IPS-11a (cell line): ENCODE results near the gene GORAB.

Experiments used
- H3K4me3 ChIP-seq: one replicate; pipeline ENCODE4 v1.5.1; 2013; ENCODE audit warnings: low read depth, low read length, control low read depth

Gene GORAB

GRCh38 chr1:170537798-170538503, 6.0 kb downstream of the GORAB start:
- no peak overlapping the region for H3K4me3 ChIP-seq

GRCh38 chr1:170538687-170539086, 6.7 kb downstream of the GORAB start:
- H3K4me3 ChIP-seq: no peak overlapping the region

- H3K4me3 ChIP-seq: no peak overlapping the region
Measured at GRCh38 chr1:170539154-170539553, 7.2 kb downstream of the GORAB start.

GRCh38 chr1:170544624-170545023, 12.7 kb downstream of the GORAB start:
- H3K4me3 ChIP-seq: no peak overlapping the region

GRCh38 chr1:170545476-170545875, 13.5 kb downstream of the GORAB start:
- H3K4me3 ChIP-seq: no peak overlapping the region

- no peak overlapping the region for H3K4me3 ChIP-seq
Measured at GRCh38 chr1:170547255-170547654, 15.3 kb downstream of the GORAB start.

- H3K4me3 ChIP-seq: no peak overlapping the region
Measured at GRCh38 chr1:170548497-170548896, 16.5 kb downstream of the GORAB start.

GRCh38 chr1:170555370-170555769, 23.4 kb downstream of the GORAB start:
- no peak overlapping the region for H3K4me3 ChIP-seq

GRCh38 chr1:170556917-170557316, 25.0 kb downstream of the GORAB start:
- no peak overlapping the region for H3K4me3 ChIP-seq

- no peak overlapping the region for H3K4me3 ChIP-seq
Measured at GRCh38 chr1:170558731-170559130, 26.8 kb downstream of the GORAB start.

GRCh38 chr1:170559166-170559565, 27.2 kb downstream of the GORAB start:
- H3K4me3 ChIP-seq: no peak overlapping the region

GRCh38 chr1:170560681-170561285, 28.8 kb downstream of the GORAB start:
- no peak overlapping the region for H3K4me3 ChIP-seq

GRCh38 chr1:170562646-170563338, 30.8 kb downstream of the GORAB start:
- no peak overlapping the region for H3K4me3 ChIP-seq

- H3K4me3 ChIP-seq: no peak overlapping the region
Measured at GRCh38 chr1:170567214-170567613, 35.2 kb downstream of the GORAB start.

- H3K4me3 ChIP-seq: no peak overlapping the region
Measured at GRCh38 chr1:170568197-170568596, 36.2 kb downstream of the GORAB start.

- H3K4me3 ChIP-seq: no peak overlapping the region
Measured at GRCh38 chr1:170576980-170577379, 45.0 kb downstream of the GORAB start.

GRCh38 chr1:170578359-170578758, 46.4 kb downstream of the GORAB start:
- no peak overlapping the region for H3K4me3 ChIP-seq

- H3K4me3 ChIP-seq: no peak overlapping the region
Measured at GRCh38 chr1:170580636-170581440, 48.9 kb downstream of the GORAB start.

GRCh38 chr1:170583186-170583585, 51.2 kb downstream of the GORAB start:
- no peak overlapping the region for H3K4me3 ChIP-seq

GRCh38 chr1:170586321-170587252, 54.6 kb downstream of the GORAB start:
- H3K4me3 ChIP-seq: no peak overlapping the region
